Activated CD8-positive, alpha-beta memory T cell treated with anti-CD3 and anti-CD28 coated beads, Interleukin-2, amount 10 ng/mL, durations not matched to agents 7 days and 5 days (primary cell): ENCODE measurements around the gene TMEM263. TPM values are rescaled to one million over a fixed set of nuclear protein-coding genes. Genes with fewer than 3 reads are reported as not detected.
"Not testable (repeated sequence)": the region's sequence is repeated elsewhere in the genome, so short reads cannot be mapped to it uniquely, and the experiment has no call there.

Experiments used
- ATAC-seq: fragments of 150-1000 bp; cut with Tn5 transposase; one replicate; pipeline ENCODE4 v1.10.0; 2021; ENCODE audit warnings: moderate library complexity
- CTCF ChIA-PET: fragments of 350-600 bp; sonication (Branson Sonifier 250); formaldehyde crosslinking; loops from one replicate; lab custom pipeline; 2021; ENCODE audit warnings: antibody characterized with exemption; lab: Charles Lee
- DNase-seq: peaks from one replicate; pipeline ENCODE4 v3.0.0-alpha.2; 2020
- H3K27ac Mint-ChIP-seq: one replicate; pipeline ENCODE4 v1.8.0; 2021; ENCODE audit warnings: mild to moderate bottlenecking, mixed read lengths
- H3K27me3 Mint-ChIP-seq: one replicate; pipeline ENCODE4 v1.8.0; 2021; ENCODE audit warnings: mixed read lengths
- H3K36me3 Mint-ChIP-seq: one replicate; pipeline ENCODE4 v1.8.0; 2021; ENCODE audit warnings: mild to moderate bottlenecking, mixed read lengths
- H3K4me1 Mint-ChIP-seq: one replicate; pipeline ENCODE4 v1.8.0; 2021; ENCODE audit warnings: mixed read lengths
- H3K4me3 Mint-ChIP-seq: one replicate; pipeline ENCODE4 v1.8.0; 2021; ENCODE audit warnings: mild to moderate bottlenecking, moderate library complexity, mixed read lengths
- H3K9me3 Mint-ChIP-seq: one replicate; pipeline ENCODE4 v1.8.0; 2022; ENCODE audit warnings: low read depth, mixed read lengths
- total RNA-seq, 2 experiments: library from RNA; stranded (reverse); gene quantifications; one replicate each; pipeline ENCODE4 v1.2.3, GENCODE V29; 2021

TMEM263 gene
- total RNA-seq, 2 experiments from 2014 or later: 18.9 to 28.8 TPM

- Mint-ChIP-seq H3K36me3 (peaks cover 5% of the 10 kb centered on the region), H3K4me1 (peaks cover 8% of the 10 kb centered on the region), H3K4me3 (no peak overlapping the region), H3K27ac (no peak overlapping the region), H3K27me3 (peaks cover 31% of the 10 kb centered on the region), H3K9me3 (peaks cover 6% of the 10 kb centered on the region)
- DNase-seq (no peak), ATAC-seq (no peak)
- CTCF ChIA-PET: interaction anchor here (0.8 to 4.0 kb wide), 15 partner anchors 13 to 692 kb away, joined by 3 to 20 read pairs (median 3); partner anchors contain the start of gene POLR3B
Observed at GRCh38 chr12:106919910-106920544, 35.7 kb upstream of the TMEM263 start.

GRCh38 chr12:106921976-106922375 is 33.7 kb upstream of the TMEM263 start:
- H3K27me3 Mint-ChIP-seq: peaks cover 31% of the 10 kb centered on the region
- H3K36me3 Mint-ChIP-seq, H3K4me1 Mint-ChIP-seq, H3K27ac Mint-ChIP-seq, ATAC-seq, H3K9me3 Mint-ChIP-seq, H3K4me3 Mint-ChIP-seq, DNase-seq: not testable (repeated sequence)
- CTCF ChIA-PET: interaction anchor here (0.7 to 2.5 kb wide), 3 partner anchors 55 to 564 kb away, joined by 3 to 8 read pairs (median 7); partner anchors contain the start of gene POLR3B

GRCh38 chr12:106923594-106923993 is 32.1 kb upstream of the TMEM263 start:
- H3K4me3 Mint-ChIP-seq, CTCF ChIA-PET, DNase-seq: not testable (repeated sequence)

GRCh38 chr12:106924268-106924861 is 31.3 kb upstream of the TMEM263 start:
- ATAC-seq: no peak
- peaks cover 5% of the 10 kb centered on the region for H3K36me3 Mint-ChIP-seq
- no peak overlapping the region for H3K27ac Mint-ChIP-seq
- H3K27me3 Mint-ChIP-seq: peaks cover 37% of the 10 kb centered on the region
- peaks cover 6% of the 10 kb centered on the region for H3K9me3 Mint-ChIP-seq
- H3K4me1 Mint-ChIP-seq: no peaks in the 10 kb centered on the region
- no peak for DNase-seq
- H3K4me3 Mint-ChIP-seq: no peak overlapping the region
- CTCF ChIA-PET: no interaction called here

More at GRCh38 chr12:106923594-106923993, 32.1 kb upstream of the TMEM263 start:
- H3K36me3 Mint-ChIP-seq, H3K9me3 Mint-ChIP-seq, ATAC-seq, H3K4me1 Mint-ChIP-seq, H3K27ac Mint-ChIP-seq: not testable (repeated sequence)
- peaks cover 36% of the 10 kb centered on the region for H3K27me3 Mint-ChIP-seq

GRCh38 chr12:106926657-106927056 is 29.1 kb upstream of the TMEM263 start:
- DNase-seq (no peak), ATAC-seq (no peak)
- H3K9me3 Mint-ChIP-seq: peaks cover 6% of the 10 kb centered on the region
- H3K4me3 Mint-ChIP-seq: no peak overlapping the region
- H3K4me1 Mint-ChIP-seq: no peaks in the 10 kb centered on the region
- peaks cover 34% of the 10 kb centered on the region for H3K27me3 Mint-ChIP-seq
- H3K27ac Mint-ChIP-seq: no peak overlapping the region
- CTCF ChIA-PET: no interaction called here
- peaks cover 5% of the 10 kb centered on the region for H3K36me3 Mint-ChIP-seq

- ATAC-seq (no peak), DNase-seq (no peak)
- no peaks in the 10 kb centered on the region for H3K9me3 Mint-ChIP-seq
- no peaks in the 10 kb centered on the region for H3K36me3 Mint-ChIP-seq
- H3K4me1 Mint-ChIP-seq: no peaks in the 10 kb centered on the region
- no peak overlapping the region for H3K4me3 Mint-ChIP-seq
- H3K27ac Mint-ChIP-seq: no peak overlapping the region
- CTCF ChIA-PET: no interaction called here
- peaks cover 16% of the 10 kb centered on the region for H3K27me3 Mint-ChIP-seq
Observed at GRCh38 chr12:106934277-106934676, 21.4 kb upstream of the TMEM263 start.

- DNase-seq (no peak), ATAC-seq (no peak)
- H3K4me3 Mint-ChIP-seq: no peak overlapping the region
- no peak overlapping the region for H3K27ac Mint-ChIP-seq
- H3K9me3 Mint-ChIP-seq: peaks cover 3% of the 10 kb centered on the region
- peaks cover 3% of the 10 kb centered on the region for H3K36me3 Mint-ChIP-seq
- no peaks in the 10 kb centered on the region for H3K27me3 Mint-ChIP-seq
- CTCF ChIA-PET: no interaction called here
- H3K4me1 Mint-ChIP-seq: no peaks in the 10 kb centered on the region
Observed at GRCh38 chr12:106941481-106942156, 14.1 kb upstream of the TMEM263 start.

- no peak overlapping the region for H3K27ac Mint-ChIP-seq
- CTCF ChIA-PET: no interaction called here
- H3K4me1 Mint-ChIP-seq: no peaks in the 10 kb centered on the region
- ATAC-seq: no peak
- DNase-seq: no peak
- no peak overlapping the region for H3K4me3 Mint-ChIP-seq
- H3K27me3 Mint-ChIP-seq: no peaks in the 10 kb centered on the region
- H3K36me3 Mint-ChIP-seq: peaks cover 3% of the 10 kb centered on the region
- peaks cover 3% of the 10 kb centered on the region for H3K9me3 Mint-ChIP-seq
Observed at GRCh38 chr12:106942775-106943174, 12.9 kb upstream of the TMEM263 start.

- DNase-seq: no peak
- H3K9me3 Mint-ChIP-seq: peaks cover 17% of the 10 kb centered on the region
- H3K4me3 Mint-ChIP-seq: no peak overlapping the region
- H3K36me3 Mint-ChIP-seq: peaks cover 8% of the 10 kb centered on the region
- no peaks in the 10 kb centered on the region for H3K4me1 Mint-ChIP-seq
- H3K27ac Mint-ChIP-seq: no peak overlapping the region
- CTCF ChIA-PET: no interaction called here
- ATAC-seq: no peak
- no peaks in the 10 kb centered on the region for H3K27me3 Mint-ChIP-seq
Observed at GRCh38 chr12:106945261-106945851, 10.4 kb upstream of the TMEM263 start.

GRCh38 chr12:106947461-106947860 is 8.2 kb upstream of the TMEM263 start:
- ATAC-seq (no peak), DNase-seq (no peak)
- H3K4me3 Mint-ChIP-seq: no peak overlapping the region
- CTCF ChIA-PET: no interaction called here
- no peaks in the 10 kb centered on the region for H3K4me1 Mint-ChIP-seq
- H3K9me3 Mint-ChIP-seq: peaks cover 17% of the 10 kb centered on the region
- H3K27me3 Mint-ChIP-seq: no peaks in the 10 kb centered on the region
- H3K36me3 Mint-ChIP-seq: peaks cover 9% of the 10 kb centered on the region
- H3K27ac Mint-ChIP-seq: no peak overlapping the region

GRCh38 chr12:106950591-106950990 is 5.1 kb upstream of the TMEM263 start:
- no peak overlapping the region for H3K4me3 Mint-ChIP-seq
- ATAC-seq (no peak), DNase-seq (no peak)
- peaks cover 14% of the 10 kb centered on the region for H3K9me3 Mint-ChIP-seq
- H3K36me3 Mint-ChIP-seq: peaks cover 9% of the 10 kb centered on the region
- no peaks in the 10 kb centered on the region for H3K27me3 Mint-ChIP-seq
- CTCF ChIA-PET: no interaction called here
- peaks cover 9% of the 10 kb centered on the region for H3K4me1 Mint-ChIP-seq
- H3K27ac Mint-ChIP-seq: no peak overlapping the region

GRCh38 chr12:106953352-106954250 is 2.1 kb upstream of the TMEM263 start:
- CTCF ChIA-PET: no interaction called here
- ATAC-seq (no peak), DNase-seq (no peak)
- H3K4me3 Mint-ChIP-seq: no peak overlapping the region
- H3K4me1 Mint-ChIP-seq: peaks cover 18% of the 10 kb centered on the region
- no peak overlapping the region for H3K27ac Mint-ChIP-seq
- peaks cover 11% of the 10 kb centered on the region for H3K9me3 Mint-ChIP-seq
- no peaks in the 10 kb centered on the region for H3K27me3 Mint-ChIP-seq
- peaks cover 9% of the 10 kb centered on the region for H3K36me3 Mint-ChIP-seq
